ENCODE data around the gene CSGALNACT2.

The CSGALNACT2 gene

DNA sequence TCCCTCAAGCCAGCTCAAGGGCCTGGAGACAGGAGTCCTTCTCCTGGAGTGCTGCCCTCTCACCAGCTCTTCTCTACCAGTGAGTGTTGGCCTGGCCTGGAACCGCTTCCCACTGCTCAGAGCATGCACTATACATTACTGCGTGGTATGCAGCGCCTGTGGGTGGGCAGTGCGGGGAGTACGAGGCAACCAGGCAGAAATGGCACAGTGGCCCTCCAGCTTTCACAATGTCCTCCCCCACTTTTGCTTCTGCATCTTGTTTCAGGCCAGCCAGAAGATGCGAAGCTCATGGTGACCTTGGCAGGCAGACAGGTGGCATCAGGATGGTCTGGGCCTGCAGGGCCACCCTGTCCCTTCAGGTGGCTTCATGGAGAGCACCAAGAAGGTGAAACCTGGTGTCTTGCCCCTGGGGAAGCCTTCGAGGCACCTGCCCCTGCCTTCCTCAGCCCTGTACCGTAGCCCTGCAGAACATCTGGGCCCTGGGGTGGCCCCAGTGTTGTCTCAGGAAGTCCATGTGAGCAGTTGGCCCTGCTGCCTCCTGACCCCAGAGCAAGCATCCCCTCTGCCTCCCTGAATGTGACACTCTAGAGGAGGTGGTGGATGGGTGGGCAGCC, 92.8 kb downstream of the CSGALNACT2 start:
- DNase-seq, result no peak

DNA sequence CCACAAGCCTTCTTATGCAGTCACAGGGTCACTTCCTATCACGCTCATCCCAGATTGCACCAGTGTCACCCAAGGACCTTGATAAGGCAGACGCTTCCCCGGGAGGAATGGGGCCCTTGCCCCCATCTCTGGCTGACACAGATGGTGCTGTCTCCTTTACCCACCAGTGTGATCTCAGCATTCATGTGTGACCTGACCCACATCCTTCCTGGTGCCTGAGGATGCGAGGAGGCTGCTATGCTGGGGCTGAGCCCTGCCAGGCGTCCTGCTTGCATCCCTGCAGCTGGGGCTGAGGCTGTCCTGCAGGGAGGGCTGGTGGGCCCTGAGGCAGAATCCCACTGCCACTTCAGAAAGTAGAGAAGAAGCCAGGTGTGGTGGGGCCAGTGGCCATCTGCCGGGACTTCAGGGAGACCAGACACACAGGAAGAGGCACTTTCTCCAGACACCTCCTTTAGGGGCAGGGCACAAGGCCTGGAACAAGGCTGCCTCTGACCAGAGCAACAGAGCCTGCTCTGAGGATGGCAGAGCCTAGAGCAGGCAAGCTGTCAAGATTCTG, 93.4 kb downstream of the CSGALNACT2 start:
- no peak for DNase-seq

DNA sequence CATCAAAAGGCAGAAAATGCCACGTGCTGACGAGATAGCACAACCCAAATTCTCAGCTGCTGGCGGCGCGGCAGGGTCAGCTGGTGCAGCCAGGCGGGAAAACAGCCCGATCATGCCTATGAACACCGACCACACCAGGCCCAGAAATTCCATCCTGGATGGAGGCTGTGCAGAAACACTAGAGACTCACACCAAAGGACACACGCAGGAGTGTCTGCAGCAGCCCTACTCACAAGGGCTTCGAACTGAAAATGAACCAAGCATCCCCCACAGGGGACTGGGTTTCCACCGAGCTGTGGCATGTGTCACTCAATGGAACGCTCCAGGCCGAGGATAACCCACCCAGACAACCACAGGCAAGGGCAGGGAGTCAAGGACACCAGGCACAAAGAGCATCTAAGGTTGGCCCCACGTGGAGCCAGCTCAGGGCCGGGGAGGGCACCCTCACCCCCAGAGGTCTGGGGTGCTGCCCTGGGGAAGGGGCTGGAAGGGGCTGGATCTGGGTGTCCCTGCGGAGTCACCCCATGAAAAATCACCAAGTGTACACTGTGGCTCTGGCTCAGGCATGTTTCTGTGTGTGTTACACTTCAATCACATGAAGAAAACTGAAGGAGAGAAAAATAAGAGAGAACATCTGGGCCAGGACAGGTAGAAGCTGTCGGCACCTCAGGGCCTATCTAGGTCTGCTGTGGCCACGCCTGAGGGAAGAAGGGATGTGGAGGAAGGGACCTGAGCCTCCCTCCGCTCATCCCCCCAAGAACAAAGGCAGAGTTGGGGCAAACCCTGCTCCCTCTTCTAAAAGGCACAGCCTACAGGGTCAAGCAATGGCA, 95.6 kb downstream of the CSGALNACT2 start:
- no peak for DNase-seq

DNA sequence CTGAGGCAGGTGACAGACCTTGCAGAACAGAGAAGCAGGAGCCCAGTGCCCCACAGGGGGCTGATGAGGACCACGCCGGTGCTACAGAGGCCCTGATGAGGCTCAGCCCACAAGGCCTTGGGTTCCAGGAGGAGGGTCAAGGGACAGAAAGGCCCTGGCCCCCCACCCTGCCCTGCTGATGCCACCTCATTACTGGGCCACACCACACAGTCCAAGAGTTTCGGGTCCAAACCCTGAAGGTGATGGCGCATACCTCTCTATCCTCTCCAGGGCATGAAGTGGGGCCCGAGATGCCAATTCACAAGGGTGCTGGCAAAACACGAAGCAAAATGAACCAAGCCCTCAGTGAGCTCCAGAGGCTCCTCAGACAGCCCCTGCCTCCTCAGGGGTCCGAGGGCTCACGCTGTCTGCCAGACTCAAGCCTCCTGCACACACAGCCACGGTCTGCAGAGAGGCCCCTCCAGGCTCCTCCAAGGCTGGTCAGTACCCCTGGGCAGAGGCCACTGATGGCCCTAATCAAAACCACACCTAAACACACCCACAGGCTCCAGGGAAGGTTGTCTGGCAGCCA, 96.3 kb downstream of the CSGALNACT2 start:
- DNase-seq, result no peak

All from amniotic stem cell (primary cell).